Transverse colon (tissue), 4 donors: ENCODE measurements around the gene GATB.

Experiments
- CTCF ChIP-seq, 5 experiments: fragments of 200-600 bp in 3 of 5; fragments of 450-650 bp in 2 of 5; sonication (generic) in 3 of 5; IDR thresholded peaks; 1 replicate in 2 of 5; 2 replicates in 3 of 5; pipeline ENCODE4 v1.5.1; 2016 to 2017; ENCODE audit warnings: antibody characterized with exemption in 5 of 5, inconsistent platforms in 3 of 5, mild to moderate bottlenecking in 2 of 5, moderate library complexity in 1 of 5
- POLR2A ChIP-seq: fragments of 450-650 bp; IDR thresholded peaks from one replicate; pipeline ENCODE4 v1.6.1; 2016; ENCODE audit warnings: antibody characterized with exemption, mild to moderate bottlenecking, moderate library complexity
- POLR2AphosphoS5 ChIP-seq, 3 donors: sonication (generic); formaldehyde crosslinking; IDR thresholded peaks; one replicate each; pipeline ENCODE4 v1.6.1; 2016; ENCODE audit warnings: antibody characterized with exemption in 3 of 3

DNA sequence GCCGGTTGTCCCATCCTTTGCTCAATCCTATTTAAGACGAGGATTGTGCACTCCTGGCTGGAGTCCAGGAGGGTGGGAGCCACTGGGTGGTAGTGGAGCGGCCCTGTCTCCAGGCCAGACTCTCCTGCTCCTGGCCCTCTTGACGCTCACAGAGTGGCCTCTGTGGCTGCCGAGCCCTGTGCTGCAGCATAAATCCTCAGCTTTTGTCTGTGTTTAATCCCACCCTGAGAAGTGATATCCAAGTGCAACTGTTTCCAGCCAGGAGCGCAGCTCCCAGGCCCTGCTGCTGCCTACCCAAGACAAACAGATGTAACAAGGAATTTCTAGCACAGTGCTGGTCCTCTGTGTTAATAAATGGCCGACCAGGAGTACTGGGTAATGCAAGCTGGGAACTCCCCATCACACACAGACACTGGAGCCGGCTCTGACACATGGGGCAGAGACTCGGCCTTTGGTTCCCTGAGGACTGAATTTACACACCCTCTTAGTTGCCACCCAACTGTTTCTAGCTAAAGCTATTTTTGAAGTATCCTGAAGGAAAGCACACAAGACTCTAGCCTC, 85.3 kb downstream of the GATB start:
- TF ChIP-seq POLR2AphosphoS5 (IDR thresholded peaks at IDR 0.05), result no peak
- TF ChIP-seq POLR2A, result no peak
- no peak for TF ChIP-seq CTCF (IDR thresholded peaks at IDR 0.05)
